ENCODE data around the gene HMCN2. TPM values are rescaled to one million over a fixed set of nuclear protein-coding genes. Genes with fewer than 3 reads are reported as not detected.

Gene HMCN2
- total and polyA plus RNA-seq, 2 donors (not counting 3 experiments of a cell fraction or from before 2014, with no cell fraction given), result 0.04 to 0.24 TPM

DNA sequence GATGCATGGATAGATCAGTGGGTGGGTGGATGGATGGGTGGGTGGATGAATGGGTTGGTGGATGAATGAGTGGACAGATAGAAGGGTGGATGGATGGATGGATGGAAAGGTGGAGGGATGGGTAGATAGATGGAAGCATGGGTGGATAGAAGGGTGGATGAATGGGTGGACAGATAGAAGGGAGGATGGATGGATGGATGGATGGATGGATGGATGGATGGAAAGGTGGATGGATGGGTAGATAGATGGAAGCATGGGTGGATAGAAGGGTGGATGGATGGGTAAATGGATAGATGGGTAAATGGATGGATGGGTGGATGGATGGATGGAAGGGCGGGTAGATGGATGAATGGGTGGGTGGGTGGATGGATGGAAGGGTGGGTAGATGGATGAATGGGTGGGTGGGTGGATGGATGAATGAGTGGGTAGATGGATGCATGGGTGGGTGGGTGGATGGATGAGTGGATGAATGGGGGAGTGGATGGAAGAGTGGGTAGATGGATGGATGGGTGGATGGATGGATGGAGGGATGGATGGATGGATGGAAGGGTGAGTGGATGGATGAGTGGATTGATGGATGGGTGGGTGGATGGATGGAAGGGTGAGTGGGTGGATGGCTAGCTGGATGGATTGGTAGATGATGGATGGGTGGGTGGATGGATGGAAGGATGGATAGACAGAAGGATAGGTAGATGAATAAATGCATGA is 91.5 kb downstream of the HMCN2 start:
- Histone ChIP-seq H3K27me3 (ENCODE audit: control insufficient read depth in 2 of 2, insufficient read depth in 2 of 2, low read length in 2 of 2) (no peaks in the 10 kb centered on the region), H3K9me1 (replicated peaks; ENCODE audit: control insufficient read depth, extremely low read depth, insufficient read depth, low read length) (no peaks in the 10 kb centered on the region), H3K4me1 (ENCODE audit: control insufficient read depth, extremely low read depth, insufficient read depth, low read length) (no peaks in the 10 kb centered on the region), H3K9ac (replicated peaks; ENCODE audit: extremely low read depth, insufficient read depth, low read length) (no peak overlapping the region), H4K20me1 (replicated peaks; ENCODE audit: control insufficient read depth, extremely low read depth, insufficient read depth, low read length) (no peaks in the 10 kb centered on the region), H3K27ac (ENCODE audit: insufficient read depth, low read depth, low read length) (no peak overlapping the region), H3K4me2 (ENCODE audit: insufficient read depth, low read length) (no peak overlapping the region), H3K4me3 (replicated peaks in 1 of 3; ENCODE audit: insufficient read depth in 1 of 3, low read depth in 1 of 3, low read length in 3 of 3) (no peak overlapping the region), H3K9me3 (replicated peaks; ENCODE audit: control insufficient read depth, insufficient read depth, low read length) (no peaks in the 10 kb centered on the region), H3K79me2 (ENCODE audit: control insufficient read depth, insufficient read depth, low read length) (no peaks in the 10 kb centered on the region), H3K36me3 (ENCODE audit: control insufficient read depth in 2 of 2, extremely low read depth in 1 of 2, insufficient read depth in 2 of 2, low read length in 2 of 2) (no peaks in the 10 kb centered on the region), H2AFZ (ENCODE audit: low read depth, low read length) (no peak overlapping the region)
- dilution Hi-C loops (cut with MboI; ENCODE audit: extremely low pct_ligation_motif_present, low sequenced_read_pairs) (no loop called here), intact Hi-C loops (cut with micrococcal nuclease) (no loop called here)
- ChIA-PET POLR2A (no interaction called here), CTCF (interaction anchor here (0.8 kb wide), 1 partner anchor 121 kb away, joined by 3 read pairs; no protein-coding TSS in a partner anchor)
- FAIRE-seq (no peak), DNase-seq (ENCODE audit: low read depth, low spot score) (no peak)
- BruUV-seq (replicated peaks), result no TSS peak
- TF ChIP-seq GATA2 (IDR thresholded peaks at IDR 0.05; ENCODE audit: insufficient read depth, insufficient read length, low read depth, low read length) (no peak), JUN (IDR thresholded peaks at IDR 0.05; ENCODE audit: borderline replicate concordance, insufficient read depth, insufficient read length, low read depth) (no peak)
- TF ChIP-seq, protein P1, sequence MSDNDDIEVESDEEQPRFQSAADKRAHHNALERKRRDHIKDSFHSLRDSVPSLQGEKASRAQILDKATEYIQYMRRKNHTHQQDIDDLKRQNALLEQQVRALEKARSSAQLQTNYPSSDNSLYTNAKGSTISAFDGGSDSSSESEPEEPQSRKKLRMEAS (IDR thresholded peaks at IDR 0.05; ENCODE audit: insufficient read depth, insufficient read length), result no peak

DNA sequence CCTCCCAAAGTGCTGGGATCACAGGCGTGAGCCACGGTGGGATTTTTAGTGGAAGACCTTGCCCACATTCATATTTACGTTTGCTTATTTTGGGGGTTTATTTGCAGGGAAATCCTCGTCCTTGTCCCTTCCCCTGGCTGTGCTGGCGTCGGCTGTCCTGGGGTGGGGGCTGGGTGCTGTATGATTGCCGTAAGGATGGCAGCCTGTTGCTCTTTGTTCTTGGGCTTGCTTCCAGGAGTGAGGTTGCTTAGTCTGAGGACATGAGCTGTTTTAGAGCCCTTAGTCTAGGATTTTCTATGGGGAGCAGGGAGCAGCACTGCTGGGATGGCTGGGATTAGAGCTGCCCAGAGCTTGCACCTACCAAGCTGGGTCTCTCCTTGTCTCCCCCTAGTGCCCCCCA is 93.4 kb downstream of the HMCN2 start:
- dilution Hi-C loops (cut with MboI; ENCODE audit: extremely low pct_ligation_motif_present, low sequenced_read_pairs), result no loop called here
- no peak overlapping the region for H3K4me2 ChIP-seq (ENCODE audit: insufficient read depth, low read length)
- TF ChIP-seq GATA2 (IDR thresholded peaks at IDR 0.05; ENCODE audit: insufficient read depth, insufficient read length, low read depth, low read length), result no peak
- TF ChIP-seq JUN (IDR thresholded peaks at IDR 0.05; ENCODE audit: borderline replicate concordance, insufficient read depth, insufficient read length, low read depth), result no peak
- no peak for TF ChIP-seq POLR2AphosphoS5 (IDR thresholded peaks at IDR 0.05; ENCODE audit: insufficient read depth, low read depth, low read length)
- TF ChIP-seq EZH2 (IDR thresholded peaks at IDR 0.05; ENCODE audit: borderline replicate concordance, low read depth, low read length, severe bottlenecking), result no peak
- TF ChIP-seq, protein P1 (IDR thresholded peaks at IDR 0.05; ENCODE audit: insufficient read depth, insufficient read length), result no peak
- TF ChIP-seq, protein P2, sequence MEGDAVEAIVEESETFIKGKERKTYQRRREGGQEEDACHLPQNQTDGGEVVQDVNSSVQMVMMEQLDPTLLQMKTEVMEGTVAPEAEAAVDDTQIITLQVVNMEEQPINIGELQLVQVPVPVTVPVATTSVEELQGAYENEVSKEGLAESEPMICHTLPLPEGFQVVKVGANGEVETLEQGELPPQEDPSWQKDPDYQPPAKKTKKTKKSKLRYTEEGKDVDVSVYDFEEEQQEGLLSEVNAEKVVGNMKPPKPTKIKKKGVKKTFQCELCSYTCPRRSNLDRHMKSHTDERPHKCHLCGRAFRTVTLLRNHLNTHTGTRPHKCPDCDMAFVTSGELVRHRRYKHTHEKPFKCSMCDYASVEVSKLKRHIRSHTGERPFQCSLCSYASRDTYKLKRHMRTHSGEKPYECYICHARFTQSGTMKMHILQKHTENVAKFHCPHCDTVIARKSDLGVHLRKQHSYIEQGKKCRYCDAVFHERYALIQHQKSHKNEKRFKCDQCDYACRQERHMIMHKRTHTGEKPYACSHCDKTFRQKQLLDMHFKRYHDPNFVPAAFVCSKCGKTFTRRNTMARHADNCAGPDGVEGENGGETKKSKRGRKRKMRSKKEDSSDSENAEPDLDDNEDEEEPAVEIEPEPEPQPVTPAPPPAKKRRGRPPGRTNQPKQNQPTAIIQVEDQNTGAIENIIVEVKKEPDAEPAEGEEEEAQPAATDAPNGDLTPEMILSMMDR (IDR thresholded peaks at IDR 0.05; ENCODE audit: extremely low read depth in 1 of 2, insufficient read depth in 1 of 2, low read depth in 1 of 2, low read length in 2 of 2), result no peak
- TF ChIP-seq FOS (IDR thresholded peaks at IDR 0.05; ENCODE audit: borderline replicate concordance, insufficient read depth, low read length), result no peak
- TF ChIP-seq POLR2A (IDR thresholded peaks at IDR 0.05; ENCODE audit: low read depth, low read length), result no peak
- DNase-seq (ENCODE audit: low read depth, low spot score) (no peak), FAIRE-seq (no peak)
- H3K79me2 ChIP-seq (ENCODE audit: control insufficient read depth, insufficient read depth, low read length), result no peaks in the 10 kb centered on the region
- no peaks in the 10 kb centered on the region for H3K4me1 ChIP-seq (ENCODE audit: control insufficient read depth, extremely low read depth, insufficient read depth, low read length)
- H2AFZ ChIP-seq (ENCODE audit: low read depth, low read length), result no peak overlapping the region
- H3K9ac ChIP-seq (replicated peaks; ENCODE audit: extremely low read depth, insufficient read depth, low read length), result no peak overlapping the region
- no peak overlapping the region for H3K4me3 ChIP-seq (replicated peaks in 1 of 3; ENCODE audit: insufficient read depth in 1 of 3, low read depth in 1 of 3, low read length in 3 of 3)
- CTCF ChIA-PET, result interaction anchor here (1.2 kb wide), 1 partner anchor 16 kb away, joined by 3 read pairs; no protein-coding TSS in a partner anchor
- intact Hi-C loops (cut with micrococcal nuclease), result no loop called here
- no peaks in the 10 kb centered on the region for H3K9me1 ChIP-seq (replicated peaks; ENCODE audit: control insufficient read depth, extremely low read depth, insufficient read depth, low read length)
- BruUV-seq (replicated peaks), result no TSS peak
- H3K27me3 ChIP-seq (ENCODE audit: control insufficient read depth in 2 of 2, insufficient read depth in 2 of 2, low read length in 2 of 2), result no peaks in the 10 kb centered on the region
- no peaks in the 10 kb centered on the region for H3K9me3 ChIP-seq (replicated peaks; ENCODE audit: control insufficient read depth, insufficient read depth, low read length)
- POLR2A ChIA-PET, result interaction anchor here (0.6 kb wide), 1 partner anchor 473 kb away, joined by 3 read pairs; no protein-coding TSS in a partner anchor
- no peak overlapping the region for H3K27ac ChIP-seq (ENCODE audit: insufficient read depth, low read depth, low read length)
- H4K20me1 ChIP-seq (replicated peaks; ENCODE audit: control insufficient read depth, extremely low read depth, insufficient read depth, low read length), result no peaks in the 10 kb centered on the region
- H3K36me3 ChIP-seq (ENCODE audit: control insufficient read depth in 2 of 2, extremely low read depth in 1 of 2, insufficient read depth in 2 of 2, low read length in 2 of 2), result no peaks in the 10 kb centered on the region
